Ovary (tissue), 3 donors: ENCODE results near the gene NFILZ.
"Not testable (repeated sequence)": the region's sequence is repeated elsewhere in the genome, so short reads cannot be mapped to it uniquely, and the experiment has no call there.

Experiments used
- POLR2A ChIP-seq: fragments of 450-650 bp; IDR thresholded peaks from one replicate; pipeline ENCODE4 v1.6.1; 2017; ENCODE audit warnings: antibody characterized with exemption, mild to moderate bottlenecking, moderate library complexity
- TF ChIP-seq, protein P1 (sequence below), 3 donors: fragments of 450-650 bp in 2 of 3; fragments of 200-600 bp in 1 of 3; IDR thresholded peaks; one replicate each; pipeline versions ENCODE4 v1.5.1 to v1.8.0; 2016 to 2022; ENCODE audit warnings: antibody characterized with exemption in 3 of 3, mild to moderate bottlenecking in 1 of 3
- donor health status: DM: no; HTN: no; CAD: no.

GRCh38 chr19:8617325-8617724, 13.1 kb upstream of the NFILZ start:
- TF ChIP-seq, protein P1, sequence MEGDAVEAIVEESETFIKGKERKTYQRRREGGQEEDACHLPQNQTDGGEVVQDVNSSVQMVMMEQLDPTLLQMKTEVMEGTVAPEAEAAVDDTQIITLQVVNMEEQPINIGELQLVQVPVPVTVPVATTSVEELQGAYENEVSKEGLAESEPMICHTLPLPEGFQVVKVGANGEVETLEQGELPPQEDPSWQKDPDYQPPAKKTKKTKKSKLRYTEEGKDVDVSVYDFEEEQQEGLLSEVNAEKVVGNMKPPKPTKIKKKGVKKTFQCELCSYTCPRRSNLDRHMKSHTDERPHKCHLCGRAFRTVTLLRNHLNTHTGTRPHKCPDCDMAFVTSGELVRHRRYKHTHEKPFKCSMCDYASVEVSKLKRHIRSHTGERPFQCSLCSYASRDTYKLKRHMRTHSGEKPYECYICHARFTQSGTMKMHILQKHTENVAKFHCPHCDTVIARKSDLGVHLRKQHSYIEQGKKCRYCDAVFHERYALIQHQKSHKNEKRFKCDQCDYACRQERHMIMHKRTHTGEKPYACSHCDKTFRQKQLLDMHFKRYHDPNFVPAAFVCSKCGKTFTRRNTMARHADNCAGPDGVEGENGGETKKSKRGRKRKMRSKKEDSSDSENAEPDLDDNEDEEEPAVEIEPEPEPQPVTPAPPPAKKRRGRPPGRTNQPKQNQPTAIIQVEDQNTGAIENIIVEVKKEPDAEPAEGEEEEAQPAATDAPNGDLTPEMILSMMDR (IDR thresholded peaks at IDR 0.05) = not testable (repeated sequence)
- TF ChIP-seq POLR2A = not testable (repeated sequence)
